HepG2 (cell line): ENCODE data around the gene NXN. TPM values are rescaled to one million over a fixed set of nuclear protein-coding genes. Genes with fewer than 3 reads are reported as not detected.
A peak's percentile ranks its signal among the peaks of the same experiment; 100 is the strongest.

Experiments used
- ATAC-seq: fragments of 200-7000 bp; cut with Tn5 transposase; 3 replicates; pipeline ENCODE4 v1.9.1; 2020; ENCODE audit warnings: mild to moderate bottlenecking, moderate library complexity
- BruUV-seq: library from RNA; stranded (reverse); fragments of 400-500 nt; replicated peaks from 2 replicates; lab custom pipeline; 2021; lab: Mats Ljungman, UMichigan
- CTCF ChIA-PET: fragments of 300-600 bp; formaldehyde crosslinking; extraction: SDS; loops from one replicate; lab custom pipeline; 2021; ENCODE audit warnings: low total read pairs, inconsistent platforms, low intra/inter-chr PET ratio; lab: Yijun Ruan, JAX
- POLR2A ChIA-PET: fragments of 350-600 bp; sonication (Branson Sonifier 250); formaldehyde crosslinking; loops from one replicate; lab custom pipeline; 2020; ENCODE audit warnings: antibody characterized with exemption, inconsistent platforms; lab: Yijun Ruan, JAX
- DNase-seq: peaks from one replicate; pipeline ENCODE4 v3.0.0-alpha.2; 2015; ENCODE audit warnings: low spot score
- FAIRE-seq: peaks from 3 replicates; lab custom pipeline; 2011; peaks lifted over from hg19 to GRCh38; lab: Jason Lieb, UNC
- H2AFZ ChIP-seq: one replicate; pipeline ENCODE4 v1.6.1; 2011; ENCODE audit warnings: low read length, inconsistent platforms
- H3K27ac ChIP-seq: fragments of 300-600 bp; 3 replicates; pipeline ENCODE4 v1.8.0; 2011; ENCODE audit warnings: mixed run types, mild to moderate bottlenecking, mixed read lengths, low read length, inconsistent platforms; ENCODE audit not compliant: insufficient read depth; ENCODE audit errors: extremely low read length
- H3K27me3 ChIP-seq, 2 experiments: fragments of 200-600 bp in 1 of 2; 2 replicates in 1 of 2; 3 replicates in 1 of 2; pipeline versions ENCODE4 v1.6.0 to v1.8.0; 2011; ENCODE audit warnings: low read length in 2 of 2, mild to moderate bottlenecking in 2 of 2, moderate library complexity in 2 of 2, inconsistent platforms in 1 of 2; ENCODE audit not compliant: insufficient read depth in 2 of 2, control insufficient read depth in 1 of 2
- H3K36me3 ChIP-seq, 2 experiments: fragments of 200-600 bp in 1 of 2; replicated peaks in 1 of 2; 2 replicates in 1 of 2; 3 replicates in 1 of 2; pipeline versions ENCODE4 v1.5.1 to v1.8.0; 2011; ENCODE audit warnings: low read length in 2 of 2, inconsistent platforms in 1 of 2; ENCODE audit not compliant: insufficient read depth in 2 of 2, control insufficient read depth in 1 of 2
- H3K4me1 ChIP-seq: 2 replicates; pipeline ENCODE4 v1.5.1; 2012; ENCODE audit warnings: low read length, inconsistent platforms; ENCODE audit not compliant: insufficient read depth
- H3K4me2 ChIP-seq: 2 replicates; pipeline ENCODE4 v1.6.0; 2011; ENCODE audit warnings: low read depth, low read length, inconsistent platforms
- H3K4me3 ChIP-seq, 3 experiments: fragments of 200-600 bp in 1 of 3; sonication (generic), shearing (Covaris generic) in 1 of 3; replicated peaks in 1 of 3; 2 replicates each; pipeline ENCODE4 v1.5.1; 2011 to 2016; ENCODE audit warnings: low read length in 3 of 3, inconsistent platforms in 2 of 3, low read depth in 2 of 3, mild to moderate bottlenecking in 2 of 3, control low read depth in 1 of 3, mixed read lengths in 1 of 3; ENCODE audit not compliant: insufficient read depth in 1 of 3
- H3K79me2 ChIP-seq: one replicate; pipeline ENCODE4 v1.6.1; 2011; ENCODE audit warnings: low read length, inconsistent platforms; ENCODE audit not compliant: insufficient read depth
- H3K9ac ChIP-seq: 2 replicates; pipeline ENCODE4 v1.6.0; 2011; ENCODE audit warnings: mild to moderate bottlenecking, low read depth, low read length, inconsistent platforms; ENCODE audit not compliant: insufficient read depth
- H3K9me3 ChIP-seq: 2 replicates; pipeline ENCODE4 v1.5.1; 2012; ENCODE audit warnings: mild to moderate bottlenecking, low read length
- H4K20me1 ChIP-seq: 2 replicates; pipeline ENCODE4 v1.6.0; 2011; ENCODE audit warnings: inconsistent platforms, mild to moderate bottlenecking, low read length, moderate library complexity; ENCODE audit not compliant: insufficient read depth
- HCFC1 ChIP-seq: fragments of 150-350 bp; IDR thresholded peaks from 2 replicates; pipeline ENCODE4 v1.6.1; 2014; ENCODE audit warnings: low read depth, low read length
- HNRNPL ChIP-seq: fragments of 200-400 bp; formaldehyde crosslinking; IDR thresholded peaks from 2 replicates; pipeline ENCODE4 v1.6.1; 2017; ENCODE audit warnings: mild to moderate bottlenecking, low read depth, low read length
- ZNF792 ChIP-seq: IDR thresholded peaks from 2 replicates; pipeline ENCODE4 v1.6.1; 2016
- ZSCAN25 ChIP-seq: sonication (generic); formaldehyde crosslinking; IDR thresholded peaks from 2 replicates; pipeline ENCODE4 v1.8.0; 2022; ENCODE audit warnings: mild to moderate bottlenecking, missing genetic modification reagents
- WGBS: methylation state at CpG from one replicate; pipeline ENCODE4 v1.1.6; 2017; ENCODE audit warnings: low lambda C conversion rate; 5-methylcytosine and 5-hydroxymethylcytosine counted together
- in situ Hi-C: cut with HindIII; loops from 2 replicates; pipeline ENCODE4 v1.10.0; 2017; ENCODE audit warnings: low pct_unique_long_range_greater_than_20kb; ENCODE audit not compliant: extremely low pct_ligation_motif_present
- intact Hi-C: fragments of 100-400 bp; cut with micrococcal nuclease; formaldehyde crosslinking; loops from one replicate; pipeline ENCODE4 v1.10.0; 2022; ENCODE audit not compliant: unreplicated experiment
- polyA plus RNA-seq, 8 experiments: library from polyadenylated mRNA; depleted of rRNA in 3 of 8; stranded (reverse) in 7 of 8; unstranded in 1 of 8; fragments of >200 nt; fragmentation: Illumina TruSeq in 4 of 8; extraction: Trizol in 4 of 8; gene quantifications; 2 replicates each; pipeline versions ENCODE4 v1.2.1 to v1.2.3, GENCODE V29; 2011 to 2016; ENCODE audit warnings: low read depth in 4 of 8, missing spikeins in 1 of 8, mixed read lengths in 1 of 8; ENCODE audit not compliant: insufficient read depth in 1 of 8
- total RNA-seq, 5 experiments: library from RNA; depleted of rRNA; stranded (reverse); fragments of >200 nt; fragmentation: Illumina TruSeq; extraction: Trizol; gene quantifications; 2 replicates each; pipeline ENCODE4 v1.2.3, GENCODE V29; 2016; ENCODE audit warnings: low read depth in 1 of 5

NXN gene
- total and polyA plus RNA-seq, 2 of the 13 experiments (the other 11 are each of a cell fraction or from before 2014, with no cell fraction given): 22.2 to 24.3 TPM

- Histone ChIP-seq H3K36me3 (no peaks in the 10 kb centered on the region), H3K4me1 (peaks cover 7% of the 10 kb centered on the region), H3K9ac (no peak overlapping the region), H3K4me3 (no peak overlapping the region), H3K79me2 (no peaks in the 10 kb centered on the region), H2AFZ (no peak overlapping the region), H3K27me3 (no peaks in the 10 kb centered on the region), H3K4me2 (no peak overlapping the region), H3K27ac (no peak overlapping the region), H4K20me1 (no peaks in the 10 kb centered on the region), H3K9me3 (no peaks in the 10 kb centered on the region)
- intact Hi-C loops: no loop called here
- DNase-seq: no peak
- POLR2A ChIA-PET: no interaction called here
- FAIRE-seq: no peak
- BruUV-seq: no TSS peak
- in situ Hi-C loops: no loop called here
- TF ChIP-seq ZSCAN25: no peak
- no peak for TF ChIP-seq ZNF792
- no peak for ATAC-seq
- WGBS: 91% methylated on average over 13 of the region's 30 CpGs
- CTCF ChIA-PET: no interaction called here
These were observed 46.4 kb upstream of the NXN start for GRCh38 chr17:1025733-1026598.

- ATAC-seq (no peak), FAIRE-seq (no peak), DNase-seq (no peak)
- ChIA-PET CTCF (no interaction called here), POLR2A (no interaction called here)
- H3K36me3 ChIP-seq: no peaks in the 10 kb centered on the region
- H3K4me1 ChIP-seq: peaks cover 7% of the 10 kb centered on the region
- H3K9me3 ChIP-seq: no peaks in the 10 kb centered on the region
- no peak overlapping the region for H3K9ac ChIP-seq
- H3K79me2 ChIP-seq: no peaks in the 10 kb centered on the region
- BruUV-seq: no TSS peak
- TF ChIP-seq HNRNPL (0 out of 2 replicates have a peak, but pooled peaks have one; percentile 22), HCFC1 (no peak)
- intact Hi-C loops: no loop called here
- no peaks in the 10 kb centered on the region for H4K20me1 ChIP-seq
- H3K27ac ChIP-seq: no peak overlapping the region
- no peak overlapping the region for H2AFZ ChIP-seq
- no peak overlapping the region for H3K4me3 ChIP-seq
- WGBS: 95% methylated on average over 13 of the region's 27 CpGs
- in situ Hi-C loops: no loop called here
- no peaks in the 10 kb centered on the region for H3K27me3 ChIP-seq
- no peak overlapping the region for H3K4me2 ChIP-seq
These were observed 44.5 kb upstream of the NXN start for GRCh38 chr17:1024076-1024475.
